GM21390 (cell line): ENCODE data around the gene FIGNL2.
"Not testable (repeated sequence)": the region's sequence is repeated elsewhere in the genome, so short reads cannot be mapped to it uniquely, and the experiment has no call there.

Source experiments
- ATAC-seq: cut with Tn5 transposase; IDR thresholded peaks from one replicate; pipeline ENCODE4 v1.9.1; 2021; ENCODE audit not compliant: unreplicated experiment

FIGNL2 gene

DNA sequence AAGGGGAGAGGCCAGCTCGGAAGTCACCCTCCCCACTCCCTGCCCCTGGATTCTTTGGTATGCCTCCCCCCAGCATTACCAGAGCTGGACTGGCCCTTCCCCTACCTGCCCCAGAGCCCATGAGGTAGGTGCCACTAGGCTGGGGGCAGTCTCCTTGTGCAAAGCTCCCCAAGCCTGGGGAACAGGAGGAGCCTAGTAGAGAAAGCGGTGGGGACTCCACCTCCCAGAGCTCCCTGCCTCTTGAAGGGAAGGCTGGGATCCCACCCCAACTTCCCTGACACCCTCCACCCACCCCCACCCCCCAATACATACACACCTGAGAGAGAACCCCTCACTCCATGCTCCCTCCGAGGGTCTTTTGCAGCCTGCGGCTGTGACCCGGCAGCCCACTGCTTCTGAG, 30.4 kb downstream of the FIGNL2 start:
- no peak for ATAC-seq

DNA sequence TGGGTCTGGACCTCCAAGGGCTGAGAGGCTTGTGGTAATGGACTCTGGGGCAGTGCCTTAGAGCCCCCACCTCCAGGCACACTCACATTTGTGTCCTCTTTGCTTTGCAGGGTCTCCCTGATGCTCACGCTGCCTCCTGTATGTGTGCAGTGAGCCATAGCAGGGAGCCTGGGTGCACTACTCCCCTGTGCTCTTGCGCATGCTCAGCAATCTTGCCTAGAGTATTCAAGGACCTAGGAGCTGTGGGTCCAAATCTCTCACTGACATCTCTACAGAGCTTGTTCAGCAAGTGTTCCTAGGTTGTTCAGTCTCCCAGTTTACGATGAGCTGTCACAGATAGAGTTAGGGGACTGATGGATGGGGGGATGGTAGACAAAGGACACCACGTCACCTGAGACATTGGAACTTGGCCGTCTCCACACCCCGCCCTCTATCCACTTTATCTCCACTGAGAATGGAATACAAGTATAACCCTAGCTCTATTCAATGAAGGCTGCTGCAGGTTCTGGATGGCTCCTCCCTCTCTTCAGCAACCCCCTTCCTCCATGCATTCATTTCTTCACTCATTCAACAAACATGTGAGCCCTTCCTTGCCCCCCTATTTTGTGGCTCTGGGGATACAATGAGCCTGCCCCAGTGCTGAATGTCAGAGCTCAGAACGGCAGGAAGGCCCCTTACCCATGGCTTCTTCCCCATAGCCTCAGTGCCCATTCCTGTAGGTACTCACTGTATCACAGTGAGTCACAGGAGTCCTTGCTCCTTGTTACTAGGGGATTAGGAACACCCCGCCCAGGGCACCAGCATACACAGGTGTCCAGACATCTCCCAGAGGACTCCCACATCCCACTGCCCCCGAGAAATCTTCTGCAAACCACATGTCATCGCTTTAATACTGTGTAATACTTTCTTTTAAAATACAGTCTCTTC, 31.2 kb downstream of the FIGNL2 start:
- no peak for ATAC-seq

- no peak for ATAC-seq
Observed at GRCh38 chr12:51815571-51815970, 32.9 kb downstream of the FIGNL2 start.

GRCh38 chr12:51814311-51815088, 34.0 kb downstream of the FIGNL2 start:
- no peak for ATAC-seq

- ATAC-seq: no peak
Observed at GRCh38 chr12:51813931-51814310, 34.6 kb downstream of the FIGNL2 start.

- ATAC-seq: no peak
Observed at GRCh38 chr12:51812871-51813270, 35.6 kb downstream of the FIGNL2 start.

DNA sequence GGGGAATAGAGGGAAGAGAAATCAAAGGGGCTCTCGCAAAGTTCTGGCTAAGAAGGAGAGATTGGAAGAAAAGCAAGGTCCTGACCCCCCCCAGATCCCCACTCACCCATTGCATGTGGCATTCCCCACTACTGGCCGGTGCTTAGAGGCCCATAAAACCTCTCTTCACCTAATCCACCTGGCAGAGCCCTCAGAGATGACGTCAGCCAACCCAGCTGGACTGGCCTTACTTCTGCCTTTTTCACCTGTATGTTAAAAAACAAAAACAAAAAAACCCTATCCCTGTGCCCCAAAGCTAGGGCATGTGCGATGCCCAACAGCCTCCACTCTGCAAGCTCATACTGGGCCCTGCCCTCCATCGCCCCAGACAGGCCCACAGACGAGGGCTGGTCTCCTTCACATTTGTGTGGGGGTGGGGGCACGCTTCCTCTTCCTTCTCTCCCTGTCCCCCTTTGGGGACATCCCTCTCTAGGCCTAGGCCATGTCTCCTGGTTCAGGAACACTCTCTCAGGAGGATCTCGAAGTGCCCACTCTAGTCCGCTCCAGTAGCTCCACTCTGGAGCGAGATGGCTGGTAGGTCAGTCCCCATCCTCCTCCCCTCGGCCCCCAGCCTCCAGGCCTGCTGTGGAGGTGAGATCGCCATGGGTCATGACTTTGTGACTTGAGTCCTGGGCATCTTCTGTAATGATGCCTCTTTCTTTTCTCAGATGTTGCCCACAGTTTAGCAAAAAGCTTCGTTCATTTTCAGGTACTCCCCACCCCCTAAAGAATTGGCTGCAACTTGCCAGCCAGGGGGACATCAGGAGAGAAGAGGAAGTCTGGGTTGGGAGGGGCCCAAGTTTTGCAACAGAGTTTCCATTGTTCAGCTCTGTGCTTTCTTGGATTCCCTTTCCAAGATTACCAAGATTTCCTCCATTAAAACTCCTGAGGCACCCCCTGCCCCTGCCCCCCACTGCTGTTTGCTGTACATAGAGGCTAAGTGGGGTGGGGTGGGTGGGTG, 37.0 kb downstream of the FIGNL2 start:
- ATAC-seq: no peak

- ATAC-seq: no peak
Observed at GRCh38 chr12:51809193-51809592, 39.3 kb downstream of the FIGNL2 start.

DNA sequence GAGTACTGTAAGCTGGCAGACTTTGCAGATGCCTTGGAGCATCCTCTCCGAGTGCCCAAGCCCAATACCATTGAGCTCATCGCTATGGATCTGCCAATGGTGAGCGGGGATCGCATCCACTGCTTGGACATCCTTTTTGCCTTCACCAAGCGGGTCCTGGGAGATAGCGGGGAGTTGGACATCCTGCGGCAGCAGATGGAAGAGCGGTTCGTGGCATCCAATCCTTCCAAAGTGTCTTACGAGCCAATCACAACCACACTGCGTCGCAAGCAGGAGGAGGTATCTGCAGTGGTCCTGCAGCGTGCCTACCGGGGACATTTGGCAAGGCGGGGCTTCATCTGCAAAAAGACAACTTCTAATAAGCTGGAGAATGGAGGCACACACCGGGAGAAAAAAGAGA, 41.6 kb downstream of the FIGNL2 start:
- no peak for ATAC-seq

DNA sequence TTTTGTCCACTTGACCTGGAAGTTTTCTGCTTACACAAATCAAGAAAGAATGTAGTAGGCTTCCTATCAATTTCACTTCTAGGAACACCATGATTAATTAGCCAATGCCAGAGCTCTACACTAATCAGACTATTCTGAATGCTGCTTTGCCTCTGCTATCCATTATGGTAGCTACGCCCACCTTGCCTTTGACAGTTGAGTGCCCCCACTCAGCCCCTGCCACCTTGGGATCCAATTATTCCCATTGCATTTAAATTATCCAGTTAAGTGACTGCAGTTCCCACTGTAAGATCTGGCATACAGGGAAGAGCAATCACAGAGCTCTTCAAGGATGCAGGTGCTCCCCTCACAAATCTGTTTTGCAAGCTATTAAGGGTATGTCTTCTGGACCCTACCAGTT, 47.5 kb downstream of the FIGNL2 start:
- no peak for ATAC-seq

DNA sequence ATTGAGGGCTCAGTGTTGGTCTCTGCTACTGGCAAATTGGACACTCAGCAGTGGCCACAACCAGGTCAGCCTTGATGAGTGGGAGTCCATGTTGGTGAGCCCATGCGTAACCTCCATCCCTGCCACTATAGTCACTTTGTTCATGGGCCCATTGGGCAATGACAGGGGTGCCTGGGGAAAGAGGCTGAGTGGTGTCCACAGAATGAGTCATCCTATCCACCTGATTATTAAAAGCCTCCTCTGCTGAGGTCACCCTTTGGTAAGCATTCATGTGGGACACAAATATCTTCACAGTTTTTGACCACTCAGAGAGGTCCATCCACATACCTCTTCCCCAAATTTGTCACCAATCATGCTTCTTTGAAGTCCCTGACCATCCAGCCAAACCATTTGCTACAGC, 50.0 kb downstream of the FIGNL2 start:
- no peak for ATAC-seq

DNA sequence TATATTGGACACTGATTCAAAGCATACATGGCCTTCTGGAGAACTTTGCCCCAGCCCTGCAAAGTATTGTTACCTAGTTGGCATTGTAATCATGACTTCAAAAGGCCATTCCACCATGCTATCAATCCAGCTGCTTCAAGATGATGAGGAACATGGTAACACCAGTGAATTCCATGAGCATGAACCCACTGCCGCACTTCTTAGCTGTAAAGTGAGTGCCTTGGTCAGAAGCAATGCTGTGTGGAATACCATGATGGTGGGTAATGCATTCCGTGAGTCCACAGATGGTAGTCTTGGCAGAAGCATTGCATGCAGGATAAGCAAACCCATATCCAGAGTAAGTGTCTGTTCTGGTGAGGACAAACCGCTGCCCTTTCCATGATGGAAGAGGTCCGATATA, 50.5 kb downstream of the FIGNL2 start:
- ATAC-seq: not testable (repeated sequence)

DNA sequence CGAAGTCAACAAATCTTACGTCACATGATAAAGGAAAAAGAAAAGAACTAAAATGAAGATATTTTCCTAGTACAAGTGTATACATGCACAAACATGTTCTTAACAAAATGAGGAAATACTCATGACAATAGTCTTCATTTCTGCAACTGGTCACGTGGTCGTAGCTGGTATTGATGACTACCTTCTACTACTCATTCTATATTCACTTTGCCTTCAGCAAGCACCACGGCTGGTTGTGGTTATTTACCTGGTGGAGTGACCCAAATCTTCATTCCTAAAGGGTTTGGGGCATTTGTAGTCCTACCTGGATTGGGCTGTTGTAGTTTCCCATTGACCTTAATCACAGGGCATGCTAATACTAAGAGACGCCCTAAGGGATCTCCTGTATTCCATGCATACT, 51.2 kb downstream of the FIGNL2 start:
- no peak for ATAC-seq

DNA sequence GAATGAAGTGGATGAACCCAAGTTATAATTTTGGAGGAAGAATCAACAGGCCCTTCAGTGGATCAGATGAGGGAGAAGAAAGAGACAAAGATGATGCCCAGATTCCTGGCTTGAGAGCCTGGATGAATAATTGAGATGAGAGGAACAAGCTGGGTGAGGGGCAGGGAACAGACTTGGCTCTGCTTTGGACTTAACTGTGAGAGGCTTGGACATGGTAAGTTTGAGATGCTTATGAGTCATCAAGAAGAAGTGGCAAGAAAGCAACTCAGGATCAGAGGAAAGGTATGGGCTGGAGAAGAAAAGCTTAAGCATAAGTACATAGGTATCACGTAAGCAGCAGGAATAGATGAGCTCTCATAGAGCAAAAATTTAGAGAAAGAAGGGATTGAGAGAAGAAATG, 55.3 kb downstream of the FIGNL2 start:
- no peak for ATAC-seq

DNA sequence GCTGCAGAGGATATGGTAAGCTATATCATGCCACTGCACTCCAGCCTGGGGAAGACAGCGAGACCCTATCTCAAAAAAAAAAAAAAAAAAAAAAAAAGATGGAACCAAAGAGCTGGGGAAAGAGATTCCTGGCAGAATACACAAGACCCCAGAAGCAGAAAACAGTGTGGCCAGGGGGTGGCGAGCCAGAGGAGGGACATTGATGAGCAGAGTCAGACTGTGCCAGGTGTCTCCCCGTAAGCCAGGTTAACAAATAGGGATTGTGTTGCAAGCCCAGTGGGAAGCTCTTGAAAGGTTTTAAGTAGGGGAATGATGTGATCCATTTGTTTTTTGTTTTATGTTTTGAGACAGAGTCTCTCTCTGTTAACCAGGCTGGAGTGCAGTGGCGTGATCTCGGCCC, 56.1 kb downstream of the FIGNL2 start:
- no peak for ATAC-seq

DNA sequence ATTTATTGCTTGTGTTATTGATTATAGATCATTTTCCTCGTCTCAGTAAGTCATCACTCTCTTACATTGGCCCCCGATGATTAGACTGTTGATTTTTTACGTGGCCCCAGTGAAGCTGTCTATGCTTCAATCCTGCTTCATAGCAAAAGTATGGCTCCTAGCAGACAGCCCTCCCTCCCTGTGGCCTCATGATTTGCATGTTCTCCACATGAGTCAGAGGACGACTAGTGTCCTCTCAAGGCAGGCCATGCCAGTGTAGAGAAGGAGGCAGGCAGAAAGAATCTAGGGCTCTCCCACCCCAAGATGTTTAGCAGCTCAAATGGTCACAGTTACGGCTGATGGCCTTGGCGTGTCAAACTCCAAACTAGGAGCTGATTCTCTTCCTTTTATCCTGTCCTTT, 59.6 kb downstream of the FIGNL2 start:
- no peak for ATAC-seq

- no peak for ATAC-seq
Observed at GRCh38 chr12:51785906-51786305, 62.6 kb downstream of the FIGNL2 start.

- ATAC-seq: no peak
Observed at GRCh38 chr12:51784688-51785087, 63.8 kb downstream of the FIGNL2 start.

DNA sequence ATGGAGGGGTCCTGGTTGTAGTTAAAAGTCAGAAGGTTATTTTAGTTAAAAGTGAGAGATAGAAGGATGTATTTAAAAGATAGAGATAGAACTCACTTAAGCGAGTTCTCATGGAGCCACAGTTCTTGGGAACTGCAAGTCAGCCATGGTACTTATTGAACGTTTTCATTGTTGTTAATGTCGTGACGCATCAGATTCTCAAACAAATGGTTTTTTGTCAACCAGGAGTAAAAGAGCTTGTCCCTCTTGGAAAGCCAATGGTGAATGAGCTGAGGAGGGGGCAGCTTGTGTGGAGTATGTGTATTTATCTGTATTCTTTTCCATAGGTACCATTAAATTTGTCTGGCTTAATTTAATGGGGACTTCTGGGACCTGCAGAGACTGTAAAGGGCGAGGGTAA, 68.6 kb downstream of the FIGNL2 start:
- no peak for ATAC-seq

- no peak for ATAC-seq
Observed at GRCh38 chr12:51777973-51778372, 70.5 kb downstream of the FIGNL2 start.

GRCh38 chr12:51777457-51777856, 71.1 kb downstream of the FIGNL2 start:
- no peak for ATAC-seq
